KOPT-K1 (cell line): ENCODE data around the gene RPL13.

Source experiments
- H3K27ac ChIP-seq: fragments of 200-600 bp; sonication (generic); 2 replicates; pipeline ENCODE4 v1.5.1; 2016; ENCODE audit warnings: antibody characterized with exemption, mild to moderate bottlenecking, low read depth, low read length; ENCODE audit not compliant: poor library complexity, severe bottlenecking
- H3K36me3 ChIP-seq: fragments of 200-600 bp; sonication (generic); 2 replicates; pipeline ENCODE4 v1.5.1; 2017; ENCODE audit warnings: antibody characterized with exemption, mild to moderate bottlenecking, low read length, moderate library complexity; ENCODE audit not compliant: insufficient read depth
- H3K9me3 ChIP-seq: fragments of 200-600 bp; sonication (generic); 2 replicates; pipeline ENCODE4 v1.5.1; 2017; ENCODE audit warnings: antibody characterized with exemption, low read length, mild to moderate bottlenecking; ENCODE audit not compliant: insufficient read depth, poor library complexity, severe bottlenecking

The RPL13 gene

GRCh38 chr16:89575247-89576152, 15.0 kb downstream of the RPL13 start, which contains the start of gene CPNE7:
TSS of gene CPNE7 (plus strand) at chr16:89575758. CDS start at chr16:89575898, 140 bp downstream.
- H3K27ac ChIP-seq: peak within 1 kb of the TSS; percentile 50
- H3K36me3 ChIP-seq: peaks cover 21% of the 10 kb centered on the region; the same call in 1 of the 2 replicates
- H3K9me3 ChIP-seq: peaks cover 14% of the 10 kb centered on the region

- H3K36me3 ChIP-seq: peaks cover 28% of the 10 kb centered on the region; the same call in 1 of the 2 replicates
- H3K9me3 ChIP-seq: peaks cover 20% of the 10 kb centered on the region
- peak overlapping the region; percentile 50 for H3K27ac ChIP-seq
Observed at GRCh38 chr16:89576153-89577054, 15.9 kb downstream of the RPL13 start.

GRCh38 chr16:89577055-89577759, 16.7 kb downstream of the RPL13 start:
- Histone ChIP-seq H3K27ac (no peak overlapping the region), H3K9me3 (peaks cover 20% of the 10 kb centered on the region), H3K36me3 (peaks cover 28% of the 10 kb centered on the region; the same call in 1 of the 2 replicates)

- Histone ChIP-seq H3K9me3 (peaks cover 20% of the 10 kb centered on the region), H3K27ac (no peak overlapping the region), H3K36me3 (peaks cover 28% of the 10 kb centered on the region; the same call in 1 of the 2 replicates)
Observed at GRCh38 chr16:89579351-89579750, 18.9 kb downstream of the RPL13 start.

GRCh38 chr16:89581045-89581695, 20.7 kb downstream of the RPL13 start:
- H3K9me3 ChIP-seq: peaks cover 20% of the 10 kb centered on the region
- peaks cover 28% of the 10 kb centered on the region; the same call in 1 of the 2 replicates for H3K36me3 ChIP-seq
- no peak overlapping the region for H3K27ac ChIP-seq

GRCh38 chr16:89581861-89582563, 21.5 kb downstream of the RPL13 start:
- Histone ChIP-seq H3K27ac (no peak overlapping the region), H3K36me3 (peaks cover 28% of the 10 kb centered on the region; the same call in 1 of the 2 replicates), H3K9me3 (peaks cover 20% of the 10 kb centered on the region)

GRCh38 chr16:89582614-89583196, 22.2 kb downstream of the RPL13 start:
- Histone ChIP-seq H3K36me3 (peaks cover 33% of the 10 kb centered on the region; the same call in 1 of the 2 replicates), H3K9me3 (peaks cover 25% of the 10 kb centered on the region), H3K27ac (no peak overlapping the region)

GRCh38 chr16:89583197-89583894, 22.9 kb downstream of the RPL13 start:
- H3K36me3 ChIP-seq: peaks cover 33% of the 10 kb centered on the region; the same call in 1 of the 2 replicates
- peaks cover 26% of the 10 kb centered on the region for H3K9me3 ChIP-seq
- H3K27ac ChIP-seq: no peak overlapping the region

GRCh38 chr16:89583895-89584644, 23.6 kb downstream of the RPL13 start:
- Histone ChIP-seq H3K27ac (no peak overlapping the region), H3K36me3 (peaks cover 26% of the 10 kb centered on the region; the same call in 1 of the 2 replicates), H3K9me3 (peaks cover 26% of the 10 kb centered on the region)

- peak overlapping the region; percentile 24 for H3K27ac ChIP-seq
Observed at GRCh38 chr16:89584768-89585549, 24.5 kb downstream of the RPL13 start.

GRCh38 chr16:89586218-89586617, 25.7 kb downstream of the RPL13 start:
- Histone ChIP-seq H3K9me3 (peaks cover 6% of the 10 kb centered on the region), H3K27ac (no peak overlapping the region), H3K36me3 (peaks cover 5% of the 10 kb centered on the region; the same call in 1 of the 2 replicates)

More at GRCh38 chr16:89584768-89585549, 24.5 kb downstream of the RPL13 start:
- Histone ChIP-seq H3K9me3 (peaks cover 18% of the 10 kb centered on the region), H3K36me3 (peaks cover 17% of the 10 kb centered on the region; the same call in 1 of the 2 replicates)
